Activated effector memory CD4-positive, alpha-beta T cell treated with Interleukin-2 at 50 U/mL for 16 hours (primary cell): ENCODE measurements around the gene HSPBP1.

ENCODE experiments used
- DNase-seq: peaks from one replicate; pipeline ENCODE4 v3.0.0-alpha.2; 2020

The HSPBP1 gene

GRCh38 chr19:55304980-55305379 is 25.1 kb upstream of the HSPBP1 start:
- no peak for DNase-seq

- DNase-seq, result no peak
These were observed 24.5 kb upstream of the HSPBP1 start for GRCh38 chr19:55304279-55304978.

GRCh38 chr19:55303477-55303876 is 23.6 kb upstream of the HSPBP1 start:
- DNase-seq, result no peak

- DNase-seq, result no peak
These were observed 22.4 kb upstream of the HSPBP1 start for GRCh38 chr19:55302318-55302703.

GRCh38 chr19:55301459-55302317 is 21.8 kb upstream of the HSPBP1 start:
- DNase-seq, result peak; percentile 87

- DNase-seq, result no peak
These were observed 21.1 kb upstream of the HSPBP1 start for GRCh38 chr19:55300886-55301458.

GRCh38 chr19:55299991-55300390 is 20.1 kb upstream of the HSPBP1 start:
- no peak for DNase-seq

GRCh38 chr19:55297267-55297666 is 17.4 kb upstream of the HSPBP1 start:
- no peak for DNase-seq

GRCh38 chr19:55289117-55289796 is 9.3 kb upstream of the HSPBP1 start:
- DNase-seq, result no peak

- DNase-seq, result no peak
These were observed 7.6 kb upstream of the HSPBP1 start for GRCh38 chr19:55287361-55288079.

- no peak for DNase-seq
These were observed 5.5 kb upstream of the HSPBP1 start for GRCh38 chr19:55285229-55285890.

- no peak for DNase-seq
These were observed 4.6 kb upstream of the HSPBP1 start for GRCh38 chr19:55284405-55285058.

GRCh38 chr19:55283548-55284377 is 3.9 kb upstream of the HSPBP1 start, which contains the start of gene BRSK1:
TSS of gene BRSK1 (plus strand) at chr19:55283997. CDS start at chr19:55284443, 446 bp downstream.
- DNase-seq, result peak; percentile 20

- DNase-seq, result no peak
These were observed 570 bp downstream of the HSPBP1 start for GRCh38 chr19:55279340-55279739.

- DNase-seq, result no peak
These were observed 1.3 kb downstream of the HSPBP1 start for GRCh38 chr19:55278391-55279135.

GRCh38 chr19:55277494-55277893 is 2.4 kb downstream of the HSPBP1 start:
- DNase-seq, result no peak

- DNase-seq, result no peak
These were observed 3.0 kb downstream of the HSPBP1 start for GRCh38 chr19:55276720-55277430.

GRCh38 chr19:55275851-55276719 is 3.8 kb downstream of the HSPBP1 start:
- DNase-seq, result no peak
